ENCODE data around the gene TULP1. TPM values are rescaled to one million over a fixed set of nuclear protein-coding genes. Genes with fewer than 3 reads are reported as not detected.

Gene TULP1
- total and polyA plus RNA-seq, 2 of the 13 experiments (the other 11 are each of a cell fraction or from before 2014, with no cell fraction given), result not detected

- TF ChIP-seq ZNF512B (CRISPR knock-in tag; IDR thresholded peaks at IDR 0.05; ENCODE audit: borderline replicate concordance), result no peak; the same call in 1 of the 2 replicates
- 0 out of 2 replicates have a peak, but pooled peaks have one; percentile 12 for TF ChIP-seq SKIL (CRISPR knock-in tag; IDR thresholded peaks at IDR 0.05; ENCODE audit: borderline replicate concordance)
- no peak for TF ChIP-seq ZNF343 (CRISPR knock-in tag; IDR thresholded peaks at IDR 0.05)
- no peak for TF ChIP-seq ZNF710 (CRISPR knock-in tag; IDR thresholded peaks at IDR 0.05; ENCODE audit: borderline replicate concordance)
- no peak for TF ChIP-seq IKZF4 (CRISPR knock-in tag; IDR thresholded peaks at IDR 0.05; ENCODE audit: borderline replicate concordance, low read depth, not compliant biosample characterization)
- 0 out of 2 replicates have a peak, but pooled peaks have one; percentile 62 for TF ChIP-seq PAF1 (CRISPR knock-in tag; IDR thresholded peaks at IDR 0.05)
- TF ChIP-seq SOX13 (IDR thresholded peaks at IDR 0.05), result no peak
- no peak for TF ChIP-seq SOX13 (CRISPR knock-in tag; conservative IDR thresholded peaks at IDR 0.05 in 1 of 2, IDR thresholded peaks at IDR 0.05 in 1 of 2)
- TF ChIP-seq ZNF790 (CRISPR knock-in tag; IDR thresholded peaks at IDR 0.05; ENCODE audit: borderline replicate concordance), result no peak
- no peak for TF ChIP-seq ZNF7 (CRISPR knock-in tag; IDR thresholded peaks at IDR 0.05)
- no peak for TF ChIP-seq ZKSCAN5 (CRISPR knock-in tag; IDR thresholded peaks at IDR 0.05)
- TF ChIP-seq RFX3 (CRISPR knock-in tag; IDR thresholded peaks at IDR 0.05), result no peak
- TF ChIP-seq HBP1 (CRISPR knock-in tag; IDR thresholded peaks at IDR 0.05; ENCODE audit: low read depth), result no peak
- no peak for TF ChIP-seq PHB2 (IDR thresholded peaks at IDR 0.05; ENCODE audit: partially characterized antibody)
- TF ChIP-seq PHF5A (CRISPR knock-in tag; IDR thresholded peaks at IDR 0.05; ENCODE audit: low read depth, unreplicated experiment), result no peak
- no peak for TF ChIP-seq CENPX (CRISPR knock-in tag; IDR thresholded peaks at IDR 0.05)
- TF ChIP-seq JDP2 (CRISPR knock-in tag; IDR thresholded peaks at IDR 0.05; ENCODE audit: borderline replicate concordance), result no peak
- TF ChIP-seq SNAPC2 (CRISPR knock-in tag; IDR thresholded peaks at IDR 0.05), result no peak
- no peak for TF ChIP-seq MED13 (CRISPR knock-in tag; IDR thresholded peaks at IDR 0.05)
Measured at GRCh38 chr6:35477028-35477427, 35.7 kb downstream of the TULP1 start (continued).
